ENCODE results near the gene LRBA. TPM values are rescaled to one million over a fixed set of nuclear protein-coding genes. Genes with fewer than 3 reads are reported as not detected.

The LRBA gene
- total RNA-seq, 1 donor from 2014 or later, result 52.4 TPM

GRCh38 chr4:150235317-150235716, 779.8 kb downstream of the LRBA start:
- no peak for DNase-seq

GRCh38 chr4:150234246-150234645, 780.8 kb downstream of the LRBA start:
- DNase-seq, result no peak

- DNase-seq, result peak; percentile 74
Measured at GRCh38 chr4:150232029-150232428, 783.1 kb downstream of the LRBA start.

- DNase-seq, result no peak
Measured at GRCh38 chr4:150231107-150231770, 783.8 kb downstream of the LRBA start.

- no peak for DNase-seq
Measured at GRCh38 chr4:150230561-150230960, 784.5 kb downstream of the LRBA start.

- DNase-seq, result peak; percentile 62
Measured at GRCh38 chr4:150229520-150229919, 785.6 kb downstream of the LRBA start.

GRCh38 chr4:150224896-150225591, 790.0 kb downstream of the LRBA start:
- peak; percentile 47 for DNase-seq

- no peak for DNase-seq
Measured at GRCh38 chr4:150219841-150220240, 795.2 kb downstream of the LRBA start.

GRCh38 chr4:150218447-150218846, 796.6 kb downstream of the LRBA start:
- no peak for DNase-seq

- DNase-seq, result no peak
Measured at GRCh38 chr4:150217808-150218207, 797.3 kb downstream of the LRBA start.

- DNase-seq, result peak; percentile 79
Measured at GRCh38 chr4:150217192-150217591, 797.9 kb downstream of the LRBA start.

- DNase-seq, result no peak
Measured at GRCh38 chr4:150216726-150217125, 798.4 kb downstream of the LRBA start.

- DNase-seq, result no peak
Measured at GRCh38 chr4:150215601-150216000, 799.5 kb downstream of the LRBA start.

Other genes starting within 250 kb of the LRBA start
- 1,744 and 3,064 TPM in 2 replicates for gene RPS3A, start 84.3 kb upstream of the LRBA start, total RNA-seq

Data from dermis blood vessel endothelial cell (primary cell).